Lung (tissue), 12 donors: ENCODE data around the gene GPRC5D. TPM values are rescaled to one million over a fixed set of nuclear protein-coding genes. Genes with fewer than 3 reads are reported as not detected.

ENCODE experiments used
- ATAC-seq: fragments of 200-7000 bp; cut with Tn5 transposase; one replicate; pipeline ENCODE4 v1.9.1; 2020; ENCODE audit warnings: moderate number of reproducible peaks; ENCODE audit not compliant: insufficient read depth, low FRiP score
- DNase-seq, 3 donors: peaks; one replicate each; pipeline ENCODE4 v3.0.0-alpha.2; 2013 to 2017
- H3K27ac ChIP-seq, 2 donors: one replicate each; pipeline ENCODE4 v1.5.1; 2013; ENCODE audit warnings: mild to moderate bottlenecking in 2 of 2, moderate library complexity in 2 of 2, control low read depth in 1 of 2, inconsistent platforms in 1 of 2, low read depth in 1 of 2, low read length in 1 of 2
- H3K27me3 ChIP-seq, 3 donors: one replicate each; pipeline ENCODE4 v1.5.1; 2013; ENCODE audit warnings: low read length in 2 of 3; ENCODE audit not compliant: control insufficient read depth in 3 of 3, insufficient read depth in 3 of 3
- H3K36me3 ChIP-seq, 4 donors: one replicate each; pipeline ENCODE4 v1.5.1; 2013; ENCODE audit warnings: low read length in 4 of 4, mild to moderate bottlenecking in 1 of 4, moderate library complexity in 1 of 4; ENCODE audit not compliant: control insufficient read depth in 4 of 4, insufficient read depth in 4 of 4
- H3K4me1 ChIP-seq, 5 donors: one replicate each; pipeline ENCODE4 v1.5.1; 2013; ENCODE audit warnings: low read length in 5 of 5, mild to moderate bottlenecking in 2 of 5, moderate library complexity in 1 of 5; ENCODE audit not compliant: control insufficient read depth in 5 of 5, insufficient read depth in 5 of 5
- H3K4me3 ChIP-seq: one replicate; pipeline ENCODE4 v1.5.1; 2013; ENCODE audit warnings: mild to moderate bottlenecking, control low read depth, moderate library complexity
- H3K9ac ChIP-seq, 2 donors: one replicate each; pipeline ENCODE4 v1.5.1; 2013; ENCODE audit warnings: low read length in 2 of 2, control low read depth in 1 of 2; ENCODE audit not compliant: insufficient read depth in 1 of 2
- H3K9me3 ChIP-seq, 4 donors: one replicate each; pipeline ENCODE4 v1.5.1; 2013; ENCODE audit warnings: low read length in 3 of 4, mild to moderate bottlenecking in 1 of 4, moderate library complexity in 1 of 4; ENCODE audit not compliant: control insufficient read depth in 4 of 4, insufficient read depth in 3 of 4
- CTCF ChIP-seq: IDR thresholded peaks from 2 replicates; pipeline ENCODE4 v1.5.1; 2012; ENCODE audit warnings: mild to moderate bottlenecking; ENCODE audit errors: control extremely low read depth, extremely low read depth
- WGBS, 2 donors: extraction: QIAGEN DNeasy Blood & Tissue Kit; methylation state at CpG; one replicate each; pipeline ENCODE4 v1.1.7; 2013; 5-methylcytosine and 5-hydroxymethylcytosine counted together
- polyA plus RNA-seq, 2 donors: library from polyadenylated mRNA; stranded (reverse); fragments of 200-250 nt; gene quantifications; one replicate each; pipeline ENCODE4 v1.2.1, GENCODE V29; 2013
- total RNA-seq, 2 donors: library from RNA; depleted of rRNA in 1 of 2; stranded (reverse); fragments of >200 nt in 1 of 2; gene quantifications; one replicate each; pipeline ENCODE4 v1.2.1, GENCODE V29; 2014 to 2021
- donor health status: control.
- donor health status: control.
- donor health status: Bipolar disorder and iron deficiency.
- donor health status: healthy.
- donor health status: DM: yes; HTN: yes; CAD: no.

The GPRC5D gene
- total and polyA plus RNA-seq, 4 donors: 0.14 to 0.30 TPM; not detected in 2

- peaks cover 0 to 25% (median 9%) of the 10 kb centered on the region in 5 donors for H3K4me1 ChIP-seq
- H3K36me3 ChIP-seq: peaks cover 0 to 3% (median 0%) of the 10 kb centered on the region in 4 donors
- TF ChIP-seq CTCF: no peak
- DNase-seq (no peak), ATAC-seq (peak; percentile 15)
- peak overlapping the region; percentile 89 to 94 for H3K27ac ChIP-seq
- peak overlapping the region; percentile 66 to 87 for H3K9ac ChIP-seq
- no peaks in the 10 kb centered on the region for H3K27me3 ChIP-seq
- WGBS, 2 donors: 0 to 1% methylated on average over 15 to 16 of the region's 16 CpGs
- no peaks in the 10 kb centered on the region for H3K9me3 ChIP-seq
- H3K4me3 ChIP-seq: peak overlapping the region; percentile 66
These were observed 48.6 kb upstream of the GPRC5D start for GRCh38 chr12:13000616-13000924.

- Histone ChIP-seq H3K4me1 (peaks cover 0 to 25% (median 9%) of the 10 kb centered on the region in 5 donors), H3K36me3 (peaks cover 0 to 3% (median 0%) of the 10 kb centered on the region in 4 donors), H3K27ac (peak within 1 kb of the TSS; percentile 94 to 97), H3K9ac (peak within 1 kb of the TSS; percentile 66 to 87), H3K4me3 (peak within 1 kb of the TSS; percentile 87), H3K27me3 (no peaks in the 10 kb centered on the region), H3K9me3 (no peaks in the 10 kb centered on the region)
- no peak for TF ChIP-seq CTCF
- ATAC-seq (peak; percentile 95), DNase-seq (peak; percentile 95 to 98 (median 97))
- WGBS, 2 donors: 0 to 1% methylated on average over 49 to 69 of the region's 69 CpGs
These were observed 48.1 kb upstream of the GPRC5D start, which contains the start of gene HEBP1 for GRCh38 chr12:12999959-13000615. TSS of gene HEBP1 (minus strand) at chr12:13000265. CDS start at chr12:13000114, 151 bp downstream.

GRCh38 chr12:12999271-12999958 lies 47.4 kb upstream of the GPRC5D start:
- DNase-seq (peak in 2 of 3 donors; percentile 58 to 70), ATAC-seq (no peak)
- no peak for TF ChIP-seq CTCF
- H3K36me3 ChIP-seq: peaks cover 0 to 3% (median 0%) of the 10 kb centered on the region in 4 donors
- no peaks in the 10 kb centered on the region for H3K9me3 ChIP-seq
- H3K27me3 ChIP-seq: no peaks in the 10 kb centered on the region
- peaks cover 0 to 25% (median 9%) of the 10 kb centered on the region in 5 donors for H3K4me1 ChIP-seq
- peak overlapping the region; percentile 59 to 82 for H3K9ac ChIP-seq
- H3K27ac ChIP-seq: peak overlapping the region; percentile 81 to 97
- H3K4me3 ChIP-seq: peak overlapping the region; percentile 87
- 23 to 32% methylated on average over 22 of the region's 22 CpGs for WGBS, 2 donors
